ENCODE results near the gene AMN. TPM values are rescaled to one million over a fixed set of nuclear protein-coding genes. Genes with fewer than 3 reads are reported as not detected.

Gene AMN
- total RNA-seq, 1 donor from 2014 or later = 0.06 TPM

GRCh38 chr14:102953100-102953499, 30.6 kb downstream of the AMN start:
- no peak for DNase-seq (ENCODE audit: low read depth)
- H3K4me3 ChIP-seq (ENCODE audit: low read depth, low read length) = no peak overlapping the region
- TF ChIP-seq CTCF (conservative IDR thresholded peaks at IDR 0.05; ENCODE audit: low read depth, low read length) = no peak

GRCh38 chr14:102954081-102954789, 31.8 kb downstream of the AMN start:
- DNase-seq (ENCODE audit: low read depth) = no peak
- TF ChIP-seq CTCF (conservative IDR thresholded peaks at IDR 0.05; ENCODE audit: low read depth, low read length) = no peak

GRCh38 chr14:102955636-102956408, 33.4 kb downstream of the AMN start:
- H3K4me3 ChIP-seq (ENCODE audit: low read depth, low read length) = no peak overlapping the region
- no peak for TF ChIP-seq CTCF (conservative IDR thresholded peaks at IDR 0.05; ENCODE audit: low read depth, low read length)
- no peak for DNase-seq (ENCODE audit: low read depth)

More at GRCh38 chr14:102954081-102954789, 31.8 kb downstream of the AMN start:
- H3K4me3 ChIP-seq (ENCODE audit: low read depth, low read length) = no peak overlapping the region

GRCh38 chr14:102957222-102957621, 34.8 kb downstream of the AMN start:
- no peak for TF ChIP-seq CTCF (conservative IDR thresholded peaks at IDR 0.05; ENCODE audit: low read depth, low read length)
- no peak overlapping the region for H3K4me3 ChIP-seq (ENCODE audit: low read depth, low read length)
- DNase-seq (ENCODE audit: low read depth) = no peak

- H3K4me3 ChIP-seq (ENCODE audit: low read depth, low read length) = no peak overlapping the region
- no peak for DNase-seq (ENCODE audit: low read depth)
- no peak for TF ChIP-seq CTCF (conservative IDR thresholded peaks at IDR 0.05; ENCODE audit: low read depth, low read length)
These were observed 36.0 kb downstream of the AMN start for GRCh38 chr14:102958461-102958860.

GRCh38 chr14:102962111-102962627, 39.7 kb downstream of the AMN start:
- no peak overlapping the region for H3K4me3 ChIP-seq (ENCODE audit: low read depth, low read length)
- no peak for DNase-seq (ENCODE audit: low read depth)
- TF ChIP-seq CTCF (conservative IDR thresholded peaks at IDR 0.05; ENCODE audit: low read depth, low read length) = no peak

Measured in epithelial cell of proximal tubule (primary cell).